GM10266 (cell line): ENCODE measurements around the gene RAB33B.

Experiments used
- DNase-seq: peaks from one replicate; pipeline ENCODE4 v3.0.0; 2012; ENCODE audit errors: extremely low spot score
- TF ChIP-seq, protein P1 (sequence below): IDR thresholded peaks from 2 replicates; pipeline ENCODE4 v1.5.1; 2012; ENCODE audit warnings: mild to moderate bottlenecking, low read depth; ENCODE audit not compliant: control insufficient read depth, insufficient read depth; ENCODE audit errors: missing control alignments

RAB33B gene

DNA sequence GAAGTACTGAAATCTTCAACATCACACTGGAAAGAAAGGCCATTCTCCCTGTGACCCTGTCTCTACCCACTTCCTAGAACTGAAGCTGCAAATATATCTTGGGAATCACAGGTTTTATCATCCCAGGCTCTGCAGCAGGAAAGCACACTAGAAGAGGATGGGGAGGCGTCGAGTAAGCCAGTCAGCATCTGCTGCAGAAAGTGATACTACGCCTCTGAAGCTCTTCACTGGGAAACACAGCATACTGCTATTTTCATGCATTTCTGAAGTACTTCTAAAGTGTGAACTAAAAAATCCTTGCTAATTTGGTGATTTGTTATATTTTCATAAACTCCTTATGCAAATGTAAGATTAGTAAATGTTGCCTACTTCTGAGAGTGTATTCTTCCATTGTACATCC lies 29.1 kb downstream of the RAB33B start:
- TF ChIP-seq, protein P1, sequence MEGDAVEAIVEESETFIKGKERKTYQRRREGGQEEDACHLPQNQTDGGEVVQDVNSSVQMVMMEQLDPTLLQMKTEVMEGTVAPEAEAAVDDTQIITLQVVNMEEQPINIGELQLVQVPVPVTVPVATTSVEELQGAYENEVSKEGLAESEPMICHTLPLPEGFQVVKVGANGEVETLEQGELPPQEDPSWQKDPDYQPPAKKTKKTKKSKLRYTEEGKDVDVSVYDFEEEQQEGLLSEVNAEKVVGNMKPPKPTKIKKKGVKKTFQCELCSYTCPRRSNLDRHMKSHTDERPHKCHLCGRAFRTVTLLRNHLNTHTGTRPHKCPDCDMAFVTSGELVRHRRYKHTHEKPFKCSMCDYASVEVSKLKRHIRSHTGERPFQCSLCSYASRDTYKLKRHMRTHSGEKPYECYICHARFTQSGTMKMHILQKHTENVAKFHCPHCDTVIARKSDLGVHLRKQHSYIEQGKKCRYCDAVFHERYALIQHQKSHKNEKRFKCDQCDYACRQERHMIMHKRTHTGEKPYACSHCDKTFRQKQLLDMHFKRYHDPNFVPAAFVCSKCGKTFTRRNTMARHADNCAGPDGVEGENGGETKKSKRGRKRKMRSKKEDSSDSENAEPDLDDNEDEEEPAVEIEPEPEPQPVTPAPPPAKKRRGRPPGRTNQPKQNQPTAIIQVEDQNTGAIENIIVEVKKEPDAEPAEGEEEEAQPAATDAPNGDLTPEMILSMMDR = no peak
- no peak for DNase-seq

DNA sequence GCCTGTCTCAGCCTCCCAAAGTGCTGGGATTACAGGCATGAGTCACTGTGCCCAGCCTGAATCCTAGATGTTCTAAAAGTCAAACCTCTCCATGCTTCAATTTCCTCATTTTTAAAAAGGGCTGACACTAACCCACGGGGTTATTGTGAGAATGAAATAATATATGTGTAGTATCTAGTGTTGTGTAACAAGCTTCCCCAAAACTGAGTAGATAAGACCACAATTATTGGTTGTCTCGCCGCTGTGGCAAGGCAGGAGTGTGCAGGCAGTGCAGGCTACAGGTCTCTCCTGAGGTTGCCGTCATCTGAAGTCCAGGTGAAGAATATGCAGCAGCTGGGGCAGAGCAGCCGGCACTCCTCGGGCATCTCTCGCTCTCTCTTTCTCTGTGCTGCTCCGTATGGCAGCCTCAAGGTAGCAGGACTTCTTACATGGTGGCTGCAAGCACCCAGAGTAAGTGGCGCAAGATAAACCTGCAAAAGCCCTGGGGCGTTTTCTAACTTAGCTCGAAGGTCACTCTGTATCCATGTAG lies 30.9 kb downstream of the RAB33B start:
- DNase-seq = no peak
- TF ChIP-seq, protein P1 = no peak

DNA sequence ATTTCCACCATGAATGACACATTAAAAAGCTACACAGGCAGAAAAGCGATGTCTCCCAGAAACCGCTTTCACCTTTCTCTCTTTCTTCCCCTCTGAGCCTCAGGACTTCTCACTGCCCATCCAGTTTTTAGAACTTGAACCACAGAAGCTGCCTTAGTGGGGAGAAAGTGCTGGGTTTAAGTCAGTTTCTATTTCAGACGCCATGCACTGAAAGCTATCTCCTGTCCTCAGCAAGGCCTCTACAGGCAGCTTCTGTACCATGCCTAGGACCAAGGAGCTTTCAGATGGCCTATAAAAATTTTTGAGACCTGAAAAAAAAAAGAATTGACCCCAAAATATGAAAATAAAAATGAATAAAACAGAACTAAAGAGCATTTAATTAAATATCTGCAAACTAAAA lies 34.5 kb downstream of the RAB33B start:
- no peak for DNase-seq
- TF ChIP-seq, protein P1 = no peak

DNA sequence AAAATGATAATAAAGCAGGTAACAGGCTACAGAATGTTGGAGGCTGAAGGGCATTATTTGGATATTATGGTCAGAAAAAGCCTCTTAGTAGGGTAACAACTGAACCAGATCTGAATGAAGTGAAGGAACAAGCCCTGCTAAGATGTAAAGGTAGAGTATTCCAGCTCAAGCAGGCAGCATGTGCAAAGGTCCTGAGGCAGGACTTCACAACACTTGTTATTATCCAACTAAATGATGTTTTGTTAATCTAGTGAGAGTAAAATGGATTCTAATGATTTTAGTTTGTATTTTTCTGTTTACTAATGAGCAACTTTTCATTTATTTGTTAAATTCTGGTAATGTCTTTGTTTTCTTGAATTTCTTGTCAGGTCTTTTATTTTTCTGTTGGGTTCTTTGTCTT lies 35.7 kb downstream of the RAB33B start:
- no peak for DNase-seq
- TF ChIP-seq, protein P1 = no peak

DNA sequence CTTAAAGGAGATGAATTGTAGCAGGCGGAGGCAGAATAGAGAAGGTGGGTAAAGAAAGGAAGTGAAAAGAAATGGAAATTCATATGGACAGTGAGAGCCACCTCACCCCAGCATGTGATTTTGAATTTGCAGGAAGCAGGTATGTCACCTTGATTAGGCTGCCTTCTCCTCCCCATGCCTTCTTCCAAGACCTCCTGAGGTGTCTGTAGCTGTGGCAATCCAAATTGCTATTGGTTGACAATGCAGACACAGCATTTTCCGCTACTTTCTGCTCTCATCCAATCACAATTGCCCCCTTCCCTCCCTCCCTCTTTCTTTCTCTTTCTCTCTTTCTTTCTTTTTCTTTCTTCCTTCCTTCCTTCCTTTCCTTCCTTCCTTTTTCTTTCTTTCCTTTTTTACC lies 38.5 kb downstream of the RAB33B start:
- no peak for DNase-seq
- TF ChIP-seq, protein P1 = no peak

DNA sequence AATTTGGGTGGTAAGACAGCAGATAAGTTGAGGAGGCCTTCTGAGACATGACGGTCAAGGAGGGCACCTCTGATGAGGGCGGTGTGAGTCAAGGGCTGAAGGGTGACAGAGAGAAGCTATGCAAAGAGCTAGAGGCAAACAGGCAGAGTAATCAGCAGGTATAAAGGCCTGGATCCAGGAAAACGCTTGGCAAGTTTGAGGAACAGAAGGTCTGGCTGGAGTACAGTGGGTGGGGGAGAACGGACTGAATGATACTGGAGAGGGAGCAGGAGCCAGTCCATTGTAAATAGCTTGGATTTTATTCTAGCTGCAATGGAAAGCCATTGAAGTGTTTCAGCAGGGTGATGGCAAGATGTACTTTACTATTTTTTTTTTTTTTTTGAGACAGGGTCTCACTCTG lies 39.3 kb downstream of the RAB33B start:
- TF ChIP-seq, protein P1 = no peak
- DNase-seq = no peak

DNA sequence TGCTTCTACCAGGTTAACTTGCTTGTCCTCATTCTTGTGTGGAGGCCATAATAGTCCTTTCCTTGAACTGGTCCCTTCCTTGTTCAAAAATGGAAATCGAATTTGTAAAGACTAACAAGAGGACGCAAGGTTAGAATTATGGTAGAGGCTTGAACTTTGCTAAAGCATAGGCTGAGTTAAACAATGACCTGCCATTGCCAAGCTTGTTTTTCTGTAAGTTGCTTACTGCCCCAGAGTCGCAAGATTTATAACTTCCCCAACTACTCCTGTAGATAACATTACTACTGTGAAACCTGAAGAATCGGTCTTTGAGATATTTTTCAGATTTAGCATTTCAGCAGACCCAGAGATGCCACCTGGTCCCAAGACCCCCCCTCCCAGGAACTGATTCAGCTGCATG lies 45.3 kb downstream of the RAB33B start:
- TF ChIP-seq, protein P1 = no peak
- no peak for DNase-seq
